Right lobe of liver (tissue), 6 donors: ENCODE data around the gene CDC37. TPM values are rescaled to one million over a fixed set of nuclear protein-coding genes. Genes with fewer than 3 reads are reported as not detected.

ENCODE experiments used
- ATAC-seq, 4 donors: fragments of 200-7000 bp; cut with Tn5 transposase; one replicate each; pipeline ENCODE4 v1.9.1; 2020; ENCODE audit warnings: mild to moderate bottlenecking in 4 of 4, moderate library complexity in 4 of 4
- DNase-seq, 3 donors: peaks; one replicate each; pipeline ENCODE4 v3.0.0-alpha.2; 2020
- H3K27ac ChIP-seq, 3 donors: fragments of 200-600 bp; one replicate each; pipeline ENCODE4 v1.8.0; 2022
- H3K27me3 ChIP-seq, 2 donors: fragments of 200-600 bp; one replicate each; pipeline ENCODE4 v1.8.0; 2022
- H3K36me3 ChIP-seq, 4 donors: fragments of 200-600 bp; sonication (generic) in 1 of 4; one replicate each; pipeline versions ENCODE4 v1.5.1 to v1.8.0; 2017 to 2022; ENCODE audit warnings: control low read depth in 1 of 4
- H3K4me1 ChIP-seq, 4 donors: fragments of 200-600 bp; sonication (generic) in 1 of 4; one replicate each; pipeline versions ENCODE4 v1.5.1 to v1.8.0; 2017 to 2022; ENCODE audit warnings: control low read depth in 1 of 4
- H3K4me3 ChIP-seq, 3 donors: fragments of 200-600 bp; one replicate each; pipeline ENCODE4 v1.8.0; 2022
- H3K9me3 ChIP-seq, 4 donors: fragments of 200-600 bp; sonication (generic) in 1 of 4; one replicate each; pipeline versions ENCODE4 v1.5.1 to v1.8.0; 2017 to 2022; ENCODE audit warnings: control low read depth in 1 of 4
- CTCF ChIP-seq, 4 donors: fragments of 200-600 bp in 3 of 4; fragments of 450-650 bp in 1 of 4; IDR thresholded peaks; one replicate each; pipeline versions ENCODE4 v1.5.1 to v1.8.0; 2016 to 2022; ENCODE audit warnings: antibody characterized with exemption in 4 of 4, mild to moderate bottlenecking in 2 of 4
- POLR2A ChIP-seq: fragments of 450-650 bp; IDR thresholded peaks from one replicate; pipeline ENCODE4 v1.6.1; 2017; ENCODE audit warnings: antibody characterized with exemption, mild to moderate bottlenecking
- WGBS: methylation state at CpG from one replicate; pipeline ENCODE4 v1.1.6; 2018; ENCODE audit warnings: low coverage, low lambda C conversion rate; ENCODE audit not compliant: insufficient coverage; ENCODE audit errors: missing lambda C conversion rate; 5-methylcytosine and 5-hydroxymethylcytosine counted together
- intact Hi-C, 2 donors: fragments of 100-400 bp; cut with DNase I; formaldehyde crosslinking; loops; one replicate each; pipeline versions ENCODE4 v1.11.2 to v1.14.1; 2022
- total RNA-seq, 6 experiments: library from RNA; depleted of rRNA in 2 of 6; stranded (reverse); fragments of >200 nt in 2 of 6; fragmentation: NEBNext Ultra II Directional in 3 of 6; extraction: Animal tissue kit (Norgen Biotek cat#: 25700) in 3 of 6; gene quantifications; one replicate each; pipeline versions ENCODE4 v1.1.0 to v1.2.4, GENCODE V29; 2016 to 2023
- donor health status: DM: no; HTN: yes; CAD: no.
- donor health status: DM: no; HTN: no; CAD: no.
- donor health status: DM: no; HTN: no; CAD: no.
- donor health status: DM: no; HTN: yes; CAD: no.
- donor health status: DM: no; HTN: yes; CAD: no.

The CDC37 gene
- total RNA-seq, 6 experiments from 2014 or later: 39.6 to 74.9 (median 50.1) TPM

GRCh38 chr19:10442698-10443097 lies 39.4 kb upstream of the CDC37 start:
- TF ChIP-seq POLR2A (no peak), CTCF (IDR thresholded peaks at IDR 0.05) (no peak)
- intact Hi-C loops: no loop called here
- Histone ChIP-seq H3K27ac (no peak overlapping the region), H3K4me1 (no peaks in the 10 kb centered on the region), H3K4me3 (no peak overlapping the region), H3K27me3 (no peaks in the 10 kb centered on the region), H3K9me3 (no peaks in the 10 kb centered on the region), H3K36me3 (no peaks in the 10 kb centered on the region)
- no peak for ATAC-seq
- WGBS: 89% methylated on average over 3 of the region's 3 CpGs
- DNase-seq: no peak

- 91% methylated on average over 4 of the region's 5 CpGs for WGBS
- ATAC-seq (peak in 1 of 4 donors; percentile 16), DNase-seq (no peak)
- H3K4me3 ChIP-seq: no peak overlapping the region
- intact Hi-C loops: no loop called here
- H3K4me1 ChIP-seq: no peaks in the 10 kb centered on the region
- H3K9me3 ChIP-seq: no peaks in the 10 kb centered on the region
- H3K27me3 ChIP-seq: no peaks in the 10 kb centered on the region
- TF ChIP-seq POLR2A (no peak), CTCF (IDR thresholded peaks at IDR 0.05) (no peak)
- no peak overlapping the region for H3K27ac ChIP-seq
- no peaks in the 10 kb centered on the region for H3K36me3 ChIP-seq
These were observed 36.2 kb upstream of the CDC37 start for GRCh38 chr19:10439588-10439987.

GRCh38 chr19:10433131-10433536 lies 29.8 kb upstream of the CDC37 start:
- H3K36me3 ChIP-seq: no peaks in the 10 kb centered on the region
- DNase-seq (no peak), ATAC-seq (no peak)
- TF ChIP-seq CTCF (IDR thresholded peaks at IDR 0.05) (no peak), POLR2A (no peak)
- H3K4me3 ChIP-seq: no peak overlapping the region
- H3K9me3 ChIP-seq: no peaks in the 10 kb centered on the region
- H3K27me3 ChIP-seq: no peaks in the 10 kb centered on the region
- intact Hi-C loops: no loop called here
- H3K27ac ChIP-seq: no peak overlapping the region
- WGBS: 70% methylated on average over 2 of the region's 10 CpGs
- peaks cover 0 to 8% (median 0%) of the 10 kb centered on the region in 4 donors for H3K4me1 ChIP-seq

GRCh38 chr19:10432736-10433130 lies 29.4 kb upstream of the CDC37 start:
- intact Hi-C loops: no loop called here
- no peak for ATAC-seq
- TF ChIP-seq POLR2A: no peak
- TF ChIP-seq CTCF (IDR thresholded peaks at IDR 0.05): no peak

More at GRCh38 chr19:10432736-10433130, 29.4 kb upstream of the CDC37 start:
- Histone ChIP-seq H3K27me3 (no peaks in the 10 kb centered on the region), H3K9me3 (no peaks in the 10 kb centered on the region), H3K4me1 (peaks cover 0 to 8% (median 0%) of the 10 kb centered on the region in 4 donors), H3K27ac (no peak overlapping the region), H3K36me3 (no peaks in the 10 kb centered on the region), H3K4me3 (peak overlapping the region in 1 of 3 donors; percentile 51)
- no peak for DNase-seq
- WGBS: 29% methylated on average over 1 of the region's 2 CpGs
